HepG2 (cell line): ENCODE data around the gene SYVN1. TPM values are rescaled to one million over a fixed set of nuclear protein-coding genes. Genes with fewer than 3 reads are reported as not detected.

Experiments
- DMAP1 ChIP-seq: IDR thresholded peaks from 2 replicates; pipeline ENCODE4 v1.6.1; 2016
- FOXA3 ChIP-seq: IDR thresholded peaks from 2 replicates; pipeline ENCODE4 v1.6.1; 2016; ENCODE audit warnings: missing genetic modification reagents, missing compliant biosample characterization
- GATAD1 ChIP-seq: IDR thresholded peaks from 2 replicates; pipeline ENCODE4 v1.6.1; 2016; ENCODE audit warnings: missing genetic modification reagents, missing compliant biosample characterization
- GMEB1 ChIP-seq: sonication (generic); formaldehyde crosslinking; IDR thresholded peaks from 2 replicates; pipeline ENCODE4 v1.5.1; 2020; ENCODE audit warnings: missing genetic modification reagents, mild to moderate bottlenecking, borderline replicate concordance
- HIVEP1 ChIP-seq: sonication (generic); formaldehyde crosslinking; IDR thresholded peaks from 2 replicates; pipeline ENCODE4 v1.4.0; 2020; ENCODE audit warnings: mild to moderate bottlenecking, missing genetic modification reagents
- HNF4A ChIP-seq: sonication (generic); formaldehyde crosslinking; IDR thresholded peaks from 2 replicates; pipeline ENCODE4 v1.4.0; 2020; ENCODE audit warnings: missing genetic modification reagents
- KLF16 ChIP-seq, 2 experiments: sonication (generic) in 1 of 2; formaldehyde crosslinking in 1 of 2; IDR thresholded peaks; 2 replicates each; pipeline versions ENCODE4 v1.6.1 to v1.8.0; 2016 to 2023; ENCODE audit warnings: missing genetic modification reagents in 2 of 2, missing compliant biosample characterization in 1 of 2
- MYC ChIP-seq: sonication (generic); formaldehyde crosslinking; IDR thresholded peaks from 2 replicates; pipeline ENCODE4 v1.9.0; 2021; ENCODE audit warnings: missing genetic modification reagents, borderline replicate concordance
- PAX8 ChIP-seq: sonication (generic); formaldehyde crosslinking; IDR thresholded peaks from 2 replicates; pipeline ENCODE4 v1.8.0; 2022; ENCODE audit warnings: mild to moderate bottlenecking, missing genetic modification reagents, borderline replicate concordance
- SPEN ChIP-seq: sonication (generic); formaldehyde crosslinking; IDR thresholded peaks from 2 replicates; pipeline ENCODE4 v1.5.1; 2020; ENCODE audit warnings: low read depth, mild to moderate bottlenecking, missing genetic modification reagents
- TMF1 ChIP-seq: sonication (generic); formaldehyde crosslinking; IDR thresholded peaks from 2 replicates; pipeline ENCODE4 v1.8.1; 2022; ENCODE audit warnings: low read depth, missing genetic modification reagents
- U2AF1 ChIP-seq: fragments of 200-400 bp; formaldehyde crosslinking; optimal IDR thresholded peaks from 2 replicates; pipeline ENCODE3; 2017; ENCODE audit warnings: mild to moderate bottlenecking, low read depth, low read length
- ZFP90 ChIP-seq: sonication (generic); formaldehyde crosslinking; IDR thresholded peaks from 2 replicates; pipeline ENCODE4 v1.8.0; 2022; ENCODE audit warnings: missing genetic modification reagents, mild to moderate bottlenecking, inconsistent platforms, borderline replicate concordance
- ZMYM4 ChIP-seq: sonication (generic); formaldehyde crosslinking; IDR thresholded peaks from 2 replicates; pipeline ENCODE4 v1.8.1; 2023; ENCODE audit warnings: mild to moderate bottlenecking, missing genetic modification reagents
- ZNF281 ChIP-seq: sonication (generic); formaldehyde crosslinking; IDR thresholded peaks from 2 replicates; pipeline ENCODE4 v1.4.0; 2020; ENCODE audit warnings: missing genetic modification reagents, borderline replicate concordance
- ZNF3 ChIP-seq: IDR thresholded peaks from 2 replicates; pipeline ENCODE4 v1.7.0; 2017; ENCODE audit warnings: inconsistent platforms
- ZNF431 ChIP-seq: sonication (generic); formaldehyde crosslinking; IDR thresholded peaks from 2 replicates; pipeline ENCODE4 v1.9.0; 2022; ENCODE audit warnings: missing genetic modification reagents, low read depth, mild to moderate bottlenecking, borderline replicate concordance
- ZNF550 ChIP-seq: sonication (generic); formaldehyde crosslinking; IDR thresholded peaks from 2 replicates; pipeline ENCODE4 v1.4.0; 2020; ENCODE audit warnings: mild to moderate bottlenecking, missing genetic modification reagents, borderline replicate concordance
- ZNF556 ChIP-seq: sonication (generic); formaldehyde crosslinking; IDR thresholded peaks from 2 replicates; pipeline ENCODE4 v1.4.0; 2020; ENCODE audit warnings: mild to moderate bottlenecking, missing genetic modification reagents, borderline replicate concordance
- ZNF788 ChIP-seq: sonication (generic); formaldehyde crosslinking; IDR thresholded peaks from 2 replicates; pipeline ENCODE4 v1.5.0; 2020; ENCODE audit warnings: mild to moderate bottlenecking, missing genetic modification reagents, borderline replicate concordance
- polyA plus RNA-seq, 8 experiments: library from polyadenylated mRNA; depleted of rRNA in 3 of 8; stranded (reverse) in 7 of 8; unstranded in 1 of 8; fragments of >200 nt; fragmentation: Illumina TruSeq in 4 of 8; extraction: Trizol in 4 of 8; gene quantifications; 2 replicates each; pipeline versions ENCODE4 v1.2.1 to v1.2.3, GENCODE V29; 2011 to 2016; ENCODE audit warnings: low read depth in 4 of 8, missing spikeins in 1 of 8, mixed read lengths in 1 of 8; ENCODE audit not compliant: insufficient read depth in 1 of 8
- total RNA-seq, 5 experiments: library from RNA; depleted of rRNA; stranded (reverse); fragments of >200 nt; fragmentation: Illumina TruSeq; extraction: Trizol; gene quantifications; 2 replicates each; pipeline ENCODE4 v1.2.3, GENCODE V29; 2016; ENCODE audit warnings: low read depth in 1 of 5

Gene SYVN1
- total and polyA plus RNA-seq, 2 of the 13 experiments (the other 11 are each of a cell fraction or from before 2014, with no cell fraction given) = 10.3 to 22.5 TPM

GRCh38 chr11:65165410-65166317 is 31.3 kb upstream of the SYVN1 start (continued):
- TF ChIP-seq PAX8 = no peak
- TF ChIP-seq FOXA3 (CRISPR knock-in tag) = peak; percentile 71; the same call in 1 of the 2 replicates
- TF ChIP-seq ZNF556 = 0 out of 2 replicates have a peak, but pooled peaks have one; percentile 51
- no peak for TF ChIP-seq ZNF431 (CRISPR knock-in tag)
- no peak for TF ChIP-seq ZFP90 (CRISPR knock-in tag)
- peak; percentile 84 for TF ChIP-seq DMAP1 (CRISPR knock-in tag)
- peak in 1 of 2 experiments; percentile 76; a peak in 2 of 4 replicates for TF ChIP-seq KLF16 (CRISPR knock-in tag; IDR thresholded peaks at IDR 0.05)
- peak; percentile 87 for TF ChIP-seq HNF4A
- 0 out of 2 replicates have a peak, but pooled peaks have one; percentile 7 for TF ChIP-seq ZNF3 (CRISPR knock-in tag)
- TF ChIP-seq ZMYM4 (CRISPR knock-in tag) = 0 out of 2 replicates have a peak, but pooled peaks have one; percentile 40
- peak; percentile 55 for TF ChIP-seq SPEN (CRISPR knock-in tag)
- TF ChIP-seq ZNF281 (CRISPR knock-in tag) = peak; percentile 62
- 0 out of 2 replicates have a peak, but pooled peaks have one; percentile 37 for TF ChIP-seq ZNF788
- peak; percentile 28; the same call in 1 of the 2 replicates for TF ChIP-seq GATAD1 (CRISPR knock-in tag)
- TF ChIP-seq U2AF1 = peak; percentile 67
- TF ChIP-seq TMF1 = no peak
- TF ChIP-seq GMEB1 (CRISPR knock-in tag) = peak; percentile 40; the same call in 1 of the 2 replicates
- peak; percentile 86; the same call in 1 of the 2 replicates for TF ChIP-seq MYC (CRISPR knock-in tag)
- no peak for TF ChIP-seq ZNF550 (CRISPR knock-in tag)
- peak; percentile 68; the same call in 1 of the 2 replicates for TF ChIP-seq HIVEP1 (CRISPR knock-in tag)
